ENCODE measurements around the gene NCEH1. TPM values are rescaled to one million over a fixed set of nuclear protein-coding genes. Genes with fewer than 3 reads are reported as not detected.

Gene NCEH1
- total and polyA plus RNA-seq, 7 donors: 2.6 to 12.0 (median 5.1) TPM

DNA sequence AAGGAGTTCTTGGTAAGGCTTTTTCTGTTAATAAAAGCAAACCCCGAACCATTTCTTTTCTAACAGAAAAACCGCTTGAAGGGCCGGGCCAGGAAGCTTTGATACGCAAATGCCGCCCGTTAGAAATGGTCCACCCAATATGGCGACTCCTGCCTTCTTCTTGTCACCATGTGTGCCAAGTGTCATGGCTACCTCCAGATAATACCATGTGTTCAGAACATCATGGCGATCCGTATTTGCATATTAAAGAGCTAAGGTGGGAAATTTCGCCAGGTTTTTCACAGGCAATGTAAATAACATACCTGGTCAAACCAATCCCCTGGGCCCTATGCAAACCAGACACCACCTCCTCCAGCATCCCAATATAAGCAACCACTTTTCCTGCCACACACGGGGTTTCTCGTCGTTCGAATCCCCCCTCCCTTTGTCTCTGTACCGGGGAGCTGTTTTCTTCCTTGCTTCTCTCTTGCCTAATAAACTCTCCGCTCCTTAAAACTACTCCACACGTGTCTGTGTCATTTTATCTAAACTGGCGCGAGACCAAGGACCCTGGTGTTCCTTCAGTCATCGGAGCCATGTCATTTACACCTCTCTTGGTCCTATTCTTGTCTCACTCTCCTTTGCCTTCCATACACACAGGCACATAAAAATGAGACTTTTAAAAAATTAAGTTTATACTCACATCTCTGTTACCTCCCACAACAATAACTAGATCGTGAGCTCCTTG lies 34.5 kb downstream of the NCEH1 start:
- H3K4me1 ChIP-seq: peaks cover 14% of the 10 kb centered on the region
- no peak overlapping the region for H3K4me3 ChIP-seq
- H3K9me3 ChIP-seq: no peaks in the 10 kb centered on the region
- TF ChIP-seq, protein P1, sequence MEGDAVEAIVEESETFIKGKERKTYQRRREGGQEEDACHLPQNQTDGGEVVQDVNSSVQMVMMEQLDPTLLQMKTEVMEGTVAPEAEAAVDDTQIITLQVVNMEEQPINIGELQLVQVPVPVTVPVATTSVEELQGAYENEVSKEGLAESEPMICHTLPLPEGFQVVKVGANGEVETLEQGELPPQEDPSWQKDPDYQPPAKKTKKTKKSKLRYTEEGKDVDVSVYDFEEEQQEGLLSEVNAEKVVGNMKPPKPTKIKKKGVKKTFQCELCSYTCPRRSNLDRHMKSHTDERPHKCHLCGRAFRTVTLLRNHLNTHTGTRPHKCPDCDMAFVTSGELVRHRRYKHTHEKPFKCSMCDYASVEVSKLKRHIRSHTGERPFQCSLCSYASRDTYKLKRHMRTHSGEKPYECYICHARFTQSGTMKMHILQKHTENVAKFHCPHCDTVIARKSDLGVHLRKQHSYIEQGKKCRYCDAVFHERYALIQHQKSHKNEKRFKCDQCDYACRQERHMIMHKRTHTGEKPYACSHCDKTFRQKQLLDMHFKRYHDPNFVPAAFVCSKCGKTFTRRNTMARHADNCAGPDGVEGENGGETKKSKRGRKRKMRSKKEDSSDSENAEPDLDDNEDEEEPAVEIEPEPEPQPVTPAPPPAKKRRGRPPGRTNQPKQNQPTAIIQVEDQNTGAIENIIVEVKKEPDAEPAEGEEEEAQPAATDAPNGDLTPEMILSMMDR (IDR thresholded peaks at IDR 0.05): no peak
- ATAC-seq (peak in 1 of 4 donors; percentile 54), DNase-seq (no peak)
- WGBS, 3 donors: 72 to 82% (median 78%) methylated on average over 21 of the region's 21 CpGs
- no peak overlapping the region for H3K27ac ChIP-seq
- intact Hi-C loops (cut with DNase I): loop anchor here (5.0 to 10.0 kb wide), 2 partner anchors 36 to 78 kb away; partner anchors contain the start of genes ECT2 (in 1 of the 2) and NCEH1 (in 1 of the 2)
- H3K36me3 ChIP-seq (ENCODE audit: insufficient read depth in 1 of 2, low read depth in 1 of 2): no peaks in the 10 kb centered on the region
- H3K27me3 ChIP-seq (ENCODE audit: insufficient read depth in 3 of 3, low read length in 2 of 3): no peaks in the 10 kb centered on the region

- intact Hi-C loops (cut with DNase I): loop anchor here (5.0 to 10.0 kb wide), 2 partner anchors 37 to 79 kb away; partner anchors contain the start of genes ECT2 (in 1 of the 2) and NCEH1 (in 1 of the 2)
- DNase-seq (no peak), ATAC-seq (peak in 1 of 4 donors; percentile 43)
- H3K4me1 ChIP-seq: peaks cover 14% of the 10 kb centered on the region
- no peak overlapping the region for H3K27ac ChIP-seq
- WGBS, 3 donors: 62 to 67% (median 62%) methylated on average over 7 of the region's 7 CpGs
- H3K9me3 ChIP-seq: no peaks in the 10 kb centered on the region
- no peaks in the 10 kb centered on the region for H3K27me3 ChIP-seq (ENCODE audit: insufficient read depth in 3 of 3, low read length in 2 of 3)
- TF ChIP-seq, protein P1 (IDR thresholded peaks at IDR 0.05): peak; percentile 66
- no peaks in the 10 kb centered on the region for H3K36me3 ChIP-seq (ENCODE audit: insufficient read depth in 1 of 2, low read depth in 1 of 2)
- no peak overlapping the region for H3K4me3 ChIP-seq
Observed at GRCh38 chr3:172675441-172676193, 35.2 kb downstream of the NCEH1 start.

- no peak overlapping the region for H3K27ac ChIP-seq
- H3K4me3 ChIP-seq: no peak overlapping the region
- TF ChIP-seq, protein P1 (IDR thresholded peaks at IDR 0.05): peak; percentile 63
- peaks cover 17% of the 10 kb centered on the region for H3K4me1 ChIP-seq
- H3K27me3 ChIP-seq (ENCODE audit: insufficient read depth in 3 of 3, low read length in 2 of 3): no peaks in the 10 kb centered on the region
- intact Hi-C loops (cut with DNase I): loop anchor here in 1 of 2 donors (5.0 to 10.0 kb wide), 2 partner anchors 39 to 82 kb away; partner anchors contain the start of genes ECT2 and NCEH1
- ATAC-seq (peak; percentile 70 to 93 (median 82)), DNase-seq (peak; percentile 62 to 74)
- no peaks in the 10 kb centered on the region for H3K9me3 ChIP-seq
- H3K36me3 ChIP-seq (ENCODE audit: insufficient read depth in 1 of 2, low read depth in 1 of 2): no peaks in the 10 kb centered on the region
- 30 to 43% (median 35%) methylated on average over 2 of the region's 2 CpGs for WGBS, 3 donors
Observed at GRCh38 chr3:172673210-172673679, 37.6 kb downstream of the NCEH1 start.

GRCh38 chr3:172669021-172669420 lies 41.8 kb downstream of the NCEH1 start:
- WGBS, 3 donors: 81 to 90% (median 83%) methylated on average over 4 of the region's 4 CpGs
- DNase-seq: no peak
- Histone ChIP-seq H3K4me1 (peaks cover 6% of the 10 kb centered on the region), H3K27me3 (ENCODE audit: insufficient read depth in 3 of 3, low read length in 2 of 3) (no peaks in the 10 kb centered on the region), H3K4me3 (no peak overlapping the region), H3K27ac (no peak overlapping the region), H3K9me3 (no peaks in the 10 kb centered on the region), H3K36me3 (ENCODE audit: insufficient read depth in 1 of 2, low read depth in 1 of 2) (no peaks in the 10 kb centered on the region)
- ATAC-seq: no peak
- TF ChIP-seq, protein P1 (IDR thresholded peaks at IDR 0.05): no peak
- intact Hi-C loops (cut with DNase I): loop anchor here (5.0 to 10.0 kb wide), 2 partner anchors 182 to 334 kb away; no protein-coding TSS in a partner anchor

Data from psoas muscle (tissue), 8 donors.